HL-60 (cell line): ENCODE measurements around the gene MYBPHL.
A peak's percentile ranks its signal among the peaks of the same experiment; 100 is the strongest.
"Not testable (repeated sequence)": the region's sequence is repeated elsewhere in the genome, so short reads cannot be mapped to it uniquely, and the experiment has no call there.

Experiments used
- DNase-seq, 2 experiments: peaks; one replicate each; pipeline ENCODE4 v3.0.0-alpha.2; 2010 to 2020; ENCODE audit warnings: low read depth in 1 of 2, low spot score in 1 of 2
- H3K27ac ChIP-seq: fragments of 250-450 bp; sonication (Bioruptor Pico); replicated peaks from 2 replicates; pipeline ENCODE4 v1.5.1; 2020; ENCODE audit warnings: mild to moderate bottlenecking, moderate library complexity
- H3K27me3 ChIP-seq: fragments of 250-450 bp; sonication (Bioruptor Pico); 2 replicates; pipeline ENCODE4 v1.5.1; 2021; ENCODE audit warnings: mild to moderate bottlenecking, moderate library complexity; ENCODE audit not compliant: insufficient read depth, poor library complexity, severe bottlenecking
- H3K4me3 ChIP-seq: replicated peaks from 2 replicates; pipeline ENCODE4 v1.5.1; 2011; ENCODE audit warnings: mild to moderate bottlenecking, control low read depth, low read length; ENCODE audit not compliant: insufficient read depth
- GABPA ChIP-seq: IDR thresholded peaks from 2 replicates; pipeline ENCODE4 v1.6.1; 2012; ENCODE audit warnings: low read depth
- POLR2AphosphoS5 ChIP-seq: IDR thresholded peaks from 2 replicates; pipeline ENCODE4 v1.6.1; 2012; ENCODE audit warnings: low read depth
- SPI1 ChIP-seq: IDR thresholded peaks from 2 replicates; pipeline ENCODE4 v1.6.1; 2012; ENCODE audit warnings: low read depth, mild to moderate bottlenecking, borderline replicate concordance
- TF ChIP-seq, protein P1 (sequence below): IDR thresholded peaks from 2 replicates; pipeline ENCODE4 v1.6.1; 2012; ENCODE audit warnings: low read depth; ENCODE audit not compliant: insufficient replicate concordance
- TF ChIP-seq, protein P2 (sequence below): IDR thresholded peaks from one replicate; pipeline ENCODE4 v1.5.1; 2011; ENCODE audit warnings: low read length, control low read depth, inconsistent platforms; ENCODE audit not compliant: insufficient read depth

The MYBPHL gene

DNA sequence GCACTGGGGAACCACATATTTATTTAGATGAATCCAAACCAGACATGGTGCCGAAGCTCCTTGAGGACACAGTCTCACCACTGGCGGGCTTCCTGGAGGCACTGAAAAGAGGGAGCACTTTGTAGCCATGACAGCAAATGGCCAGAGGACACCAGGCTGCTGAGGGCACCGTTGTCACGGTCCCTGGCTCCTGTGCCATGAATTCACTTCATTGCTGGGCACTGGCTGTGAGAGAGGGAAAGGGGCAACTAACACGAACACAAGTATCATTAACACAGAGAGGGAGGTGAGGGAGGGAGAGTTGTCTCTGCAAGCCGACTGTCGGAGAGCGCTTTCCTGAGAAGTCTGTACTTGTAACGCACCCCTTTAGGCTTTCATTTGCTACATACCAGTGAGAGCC, 14.4 kb downstream of the MYBPHL start:
- Histone ChIP-seq H3K27ac (no peak overlapping the region), H3K27me3 (no peaks in the 10 kb centered on the region), H3K4me3 (no peak overlapping the region)
- DNase-seq, result no peak
- no peak for TF ChIP-seq POLR2AphosphoS5
- no peak for TF ChIP-seq SPI1
- no peak for TF ChIP-seq GABPA
- TF ChIP-seq, protein P1, sequence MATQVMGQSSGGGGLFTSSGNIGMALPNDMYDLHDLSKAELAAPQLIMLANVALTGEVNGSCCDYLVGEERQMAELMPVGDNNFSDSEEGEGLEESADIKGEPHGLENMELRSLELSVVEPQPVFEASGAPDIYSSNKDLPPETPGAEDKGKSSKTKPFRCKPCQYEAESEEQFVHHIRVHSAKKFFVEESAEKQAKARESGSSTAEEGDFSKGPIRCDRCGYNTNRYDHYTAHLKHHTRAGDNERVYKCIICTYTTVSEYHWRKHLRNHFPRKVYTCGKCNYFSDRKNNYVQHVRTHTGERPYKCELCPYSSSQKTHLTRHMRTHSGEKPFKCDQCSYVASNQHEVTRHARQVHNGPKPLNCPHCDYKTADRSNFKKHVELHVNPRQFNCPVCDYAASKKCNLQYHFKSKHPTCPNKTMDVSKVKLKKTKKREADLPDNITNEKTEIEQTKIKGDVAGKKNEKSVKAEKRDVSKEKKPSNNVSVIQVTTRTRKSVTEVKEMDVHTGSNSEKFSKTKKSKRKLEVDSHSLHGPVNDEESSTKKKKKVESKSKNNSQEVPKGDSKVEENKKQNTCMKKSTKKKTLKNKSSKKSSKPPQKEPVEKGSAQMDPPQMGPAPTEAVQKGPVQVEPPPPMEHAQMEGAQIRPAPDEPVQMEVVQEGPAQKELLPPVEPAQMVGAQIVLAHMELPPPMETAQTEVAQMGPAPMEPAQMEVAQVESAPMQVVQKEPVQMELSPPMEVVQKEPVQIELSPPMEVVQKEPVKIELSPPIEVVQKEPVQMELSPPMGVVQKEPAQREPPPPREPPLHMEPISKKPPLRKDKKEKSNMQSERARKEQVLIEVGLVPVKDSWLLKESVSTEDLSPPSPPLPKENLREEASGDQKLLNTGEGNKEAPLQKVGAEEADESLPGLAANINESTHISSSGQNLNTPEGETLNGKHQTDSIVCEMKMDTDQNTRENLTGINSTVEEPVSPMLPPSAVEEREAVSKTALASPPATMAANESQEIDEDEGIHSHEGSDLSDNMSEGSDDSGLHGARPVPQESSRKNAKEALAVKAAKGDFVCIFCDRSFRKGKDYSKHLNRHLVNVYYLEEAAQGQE, result no peak
- TF ChIP-seq, protein P2, sequence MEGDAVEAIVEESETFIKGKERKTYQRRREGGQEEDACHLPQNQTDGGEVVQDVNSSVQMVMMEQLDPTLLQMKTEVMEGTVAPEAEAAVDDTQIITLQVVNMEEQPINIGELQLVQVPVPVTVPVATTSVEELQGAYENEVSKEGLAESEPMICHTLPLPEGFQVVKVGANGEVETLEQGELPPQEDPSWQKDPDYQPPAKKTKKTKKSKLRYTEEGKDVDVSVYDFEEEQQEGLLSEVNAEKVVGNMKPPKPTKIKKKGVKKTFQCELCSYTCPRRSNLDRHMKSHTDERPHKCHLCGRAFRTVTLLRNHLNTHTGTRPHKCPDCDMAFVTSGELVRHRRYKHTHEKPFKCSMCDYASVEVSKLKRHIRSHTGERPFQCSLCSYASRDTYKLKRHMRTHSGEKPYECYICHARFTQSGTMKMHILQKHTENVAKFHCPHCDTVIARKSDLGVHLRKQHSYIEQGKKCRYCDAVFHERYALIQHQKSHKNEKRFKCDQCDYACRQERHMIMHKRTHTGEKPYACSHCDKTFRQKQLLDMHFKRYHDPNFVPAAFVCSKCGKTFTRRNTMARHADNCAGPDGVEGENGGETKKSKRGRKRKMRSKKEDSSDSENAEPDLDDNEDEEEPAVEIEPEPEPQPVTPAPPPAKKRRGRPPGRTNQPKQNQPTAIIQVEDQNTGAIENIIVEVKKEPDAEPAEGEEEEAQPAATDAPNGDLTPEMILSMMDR, result no peak

DNA sequence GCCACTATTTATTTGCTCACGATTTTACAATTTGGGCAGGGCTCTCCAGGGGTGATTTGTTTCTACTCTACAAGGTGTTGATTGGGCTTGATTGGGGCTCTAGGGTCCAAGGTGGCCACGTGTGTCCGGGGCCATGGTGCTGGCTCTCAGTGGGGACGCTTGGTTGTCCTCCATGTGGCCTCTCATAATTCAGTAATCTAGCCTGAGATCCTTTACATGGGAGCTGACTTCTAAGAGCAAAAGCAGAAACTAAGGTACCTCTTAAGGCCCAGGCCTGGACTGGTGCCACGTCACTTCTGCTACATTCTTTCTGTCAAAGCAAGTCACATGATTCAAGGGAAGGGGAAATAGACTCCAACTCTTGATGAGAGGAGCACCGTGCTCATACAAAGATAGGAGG, 15.8 kb downstream of the MYBPHL start:
- peak in 1 of 2 experiments; percentile 84 for DNase-seq
- Histone ChIP-seq H3K4me3 (no peak overlapping the region), H3K27me3 (no peaks in the 10 kb centered on the region), H3K27ac (no peak overlapping the region; the same call in 1 of the 2 replicates)
- TF ChIP-seq SPI1 (peak; percentile 41; the same call in 1 of the 2 replicates), POLR2AphosphoS5 (no peak), GABPA (no peak)
- TF ChIP-seq, protein P2, result no peak

DNA sequence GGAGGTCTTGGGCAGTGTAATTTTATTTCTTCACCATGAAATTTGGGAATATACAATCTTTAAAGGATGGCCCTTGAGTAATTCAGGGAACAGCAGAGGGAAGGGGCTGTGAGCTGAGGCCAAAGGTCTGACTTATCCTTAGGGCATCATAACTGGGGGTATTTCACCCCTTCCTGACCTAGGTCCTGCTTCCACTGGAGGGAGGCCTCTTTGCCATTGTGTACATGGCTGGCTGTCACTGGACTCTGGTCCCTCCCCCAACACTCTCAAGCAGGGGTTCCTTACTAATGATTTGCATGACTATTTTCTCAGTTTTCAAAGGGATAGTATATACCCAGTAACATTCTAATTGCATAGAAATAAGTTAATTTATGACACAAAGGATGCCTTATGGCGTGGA, 16.7 kb downstream of the MYBPHL start:
- Histone ChIP-seq H3K27ac (no peak overlapping the region), H3K27me3 (no peaks in the 10 kb centered on the region), H3K4me3 (no peak overlapping the region)
- TF ChIP-seq, protein P2, result no peak
- TF ChIP-seq, protein P1, result no peak
- TF ChIP-seq POLR2AphosphoS5 (no peak), SPI1 (no peak), GABPA (no peak)
- DNase-seq, result no peak

DNA sequence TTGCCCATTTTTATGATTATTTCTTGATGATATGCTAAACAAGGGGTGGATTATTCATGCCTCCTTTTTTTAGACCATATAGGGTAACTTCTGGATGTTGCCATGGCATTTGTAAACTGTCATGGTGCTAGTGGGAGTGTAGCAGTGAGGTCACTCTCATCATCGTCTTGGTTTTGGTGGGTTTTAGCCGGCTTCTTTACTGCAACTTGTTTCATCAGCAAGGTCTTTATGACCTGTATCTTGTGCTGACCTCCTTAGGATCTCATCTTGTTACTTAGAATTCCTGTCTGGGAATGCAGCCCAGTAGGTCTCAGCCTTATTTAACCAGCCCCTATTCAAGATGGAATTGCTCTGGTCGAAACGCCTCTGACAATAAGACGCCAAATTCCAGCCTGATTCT, 20.0 kb downstream of the MYBPHL start:
- H3K27ac ChIP-seq, result not testable (repeated sequence)

More for the DNA sequence above, 20.0 kb downstream of the MYBPHL start:
- not testable (repeated sequence) for H3K4me3 ChIP-seq, H3K27me3 ChIP-seq, DNase-seq
